Endodermal cell (in vitro differentiated cells): Measurements from ENCODE around the gene NRXN3. TPM values are rescaled to one million over a fixed set of nuclear protein-coding genes. Genes with fewer than 3 reads are reported as not detected.

Experiments
- DNase-seq: peaks from one replicate; pipeline ENCODE4 v3.0.0-alpha.2; 2017
- H3K27ac ChIP-seq: 2 replicates; pipeline ENCODE4 v1.5.1; 2013; ENCODE audit warnings: mild to moderate bottlenecking, low read depth, low read length, moderate library complexity
- H3K27me3 ChIP-seq: 2 replicates; pipeline ENCODE4 v1.6.1; 2013; ENCODE audit warnings: mild to moderate bottlenecking, low read length, moderate library complexity; ENCODE audit not compliant: insufficient read depth, control insufficient read depth, poor library complexity, severe bottlenecking
- H3K36me3 ChIP-seq: 2 replicates; pipeline ENCODE4 v1.7.0; 2013; ENCODE audit warnings: mild to moderate bottlenecking, low read length, moderate library complexity; ENCODE audit not compliant: control insufficient read depth, insufficient read depth
- H3K4me1 ChIP-seq: one replicate; pipeline ENCODE4 v1.7.0; 2013; ENCODE audit warnings: low read length; ENCODE audit not compliant: control insufficient read depth, insufficient read depth
- H3K4me3 ChIP-seq: 2 replicates; pipeline ENCODE4 v1.5.1; 2013; ENCODE audit warnings: mild to moderate bottlenecking, low read length, moderate library complexity
- H3K9ac ChIP-seq: 2 replicates; pipeline ENCODE4 v1.6.1; 2013; ENCODE audit warnings: mild to moderate bottlenecking, low read length, moderate library complexity; ENCODE audit not compliant: poor library complexity, severe bottlenecking; ENCODE audit errors: extremely low read depth
- H3K9me3 ChIP-seq: 2 replicates; pipeline ENCODE4 v1.6.1; 2013; ENCODE audit warnings: mild to moderate bottlenecking, low read length, moderate library complexity; ENCODE audit not compliant: control insufficient read depth
- H3K27ac Mint-ChIP-seq: 2 replicates; pipeline ENCODE4 v1.8.0; 2020; ENCODE audit warnings: mixed read lengths
- H3K27me3 Mint-ChIP-seq: 2 replicates; pipeline ENCODE4 v1.8.0; 2021; ENCODE audit warnings: mild to moderate bottlenecking, mixed read lengths; ENCODE audit not compliant: insufficient read depth
- H3K36me3 Mint-ChIP-seq: 2 replicates; pipeline ENCODE4 v1.8.0; 2020; ENCODE audit warnings: low read depth, mixed read lengths
- H3K4me1 Mint-ChIP-seq: 2 replicates; pipeline ENCODE4 v1.8.0; 2020; ENCODE audit warnings: mixed read lengths
- H3K4me3 Mint-ChIP-seq: 2 replicates; pipeline ENCODE4 v1.8.0; 2020; ENCODE audit warnings: mild to moderate bottlenecking, moderate library complexity, mixed read lengths
- H3K9me3 Mint-ChIP-seq: 2 replicates; pipeline ENCODE4 v1.8.0; 2020; ENCODE audit warnings: mild to moderate bottlenecking, mixed read lengths
- WGBS, 2 experiments: methylation state at CpG; one replicate each; pipeline versions ENCODE4 v1.1.5 to v1.1.7; 2013; ENCODE audit warnings: missing lambda C conversion rate in 2 of 2, mixed read lengths in 1 of 2; ENCODE audit not compliant: insufficient coverage in 1 of 2, insufficient read length in 1 of 2; 5-methylcytosine and 5-hydroxymethylcytosine counted together
- total RNA-seq, 2 donors: library from RNA; stranded (reverse); fragmentation: NEBNext Ultra II Directional in 1 of 2; extraction: Animal tissue kit (Norgen Biotek cat#: 25700) in 1 of 2; gene quantifications; 2 replicates in 1 of 2; 3 replicates in 1 of 2; pipeline ENCODE4 v1.2.1, GENCODE V29; 2021
- TF ChIP-seq, protein P1 (sequence below): fragments of 200-600 bp; sonication (generic); conservative IDR thresholded peaks from 2 replicates; pipeline ENCODE4 v1.5.0; 2021; ENCODE audit warnings: antibody characterized with exemption, mild to moderate bottlenecking

Gene NRXN3
- total RNA-seq, 2 donors from 2014 or later = 20.9 to 21.4 TPM

DNA sequence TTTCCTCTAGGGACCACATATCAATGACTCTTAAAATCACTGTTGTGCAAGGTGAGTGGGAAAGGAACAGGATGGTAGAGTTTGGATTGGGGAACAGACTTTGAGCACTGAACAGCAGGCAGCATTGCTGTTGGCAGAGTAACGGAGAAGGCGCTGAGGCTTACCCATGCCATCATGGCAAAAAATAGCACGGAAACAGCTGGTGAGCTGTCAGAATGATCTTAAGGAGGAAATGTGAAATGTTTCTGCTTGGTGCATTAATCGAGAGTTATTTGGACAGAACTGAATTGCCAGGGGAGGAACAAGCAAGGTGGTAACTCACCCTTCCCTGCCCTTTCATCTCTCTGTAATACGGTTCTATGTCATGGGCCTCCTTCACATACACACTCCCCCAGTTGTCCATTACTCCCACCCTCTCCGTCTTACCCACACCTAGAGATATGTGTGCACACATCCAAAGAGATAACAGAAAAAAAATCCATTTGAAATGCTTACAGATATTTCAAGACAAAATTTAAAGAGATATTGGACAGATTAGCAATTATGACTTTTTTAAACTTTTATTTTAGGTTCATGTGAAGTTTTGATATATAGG, 1468.6 kb downstream of the NRXN3 start:
- WGBS, 2 experiments = 94 to 100% methylated on average over 3 to 6 of the region's 6 CpGs
- H3K4me1 Mint-ChIP-seq = peaks cover 5% of the 10 kb centered on the region
- H3K36me3 ChIP-seq = no peaks in the 10 kb centered on the region
- no peak overlapping the region for H3K27ac ChIP-seq
- H3K9me3 Mint-ChIP-seq = no peaks in the 10 kb centered on the region
- H3K27ac Mint-ChIP-seq = no peak overlapping the region
- TF ChIP-seq, protein P1, sequence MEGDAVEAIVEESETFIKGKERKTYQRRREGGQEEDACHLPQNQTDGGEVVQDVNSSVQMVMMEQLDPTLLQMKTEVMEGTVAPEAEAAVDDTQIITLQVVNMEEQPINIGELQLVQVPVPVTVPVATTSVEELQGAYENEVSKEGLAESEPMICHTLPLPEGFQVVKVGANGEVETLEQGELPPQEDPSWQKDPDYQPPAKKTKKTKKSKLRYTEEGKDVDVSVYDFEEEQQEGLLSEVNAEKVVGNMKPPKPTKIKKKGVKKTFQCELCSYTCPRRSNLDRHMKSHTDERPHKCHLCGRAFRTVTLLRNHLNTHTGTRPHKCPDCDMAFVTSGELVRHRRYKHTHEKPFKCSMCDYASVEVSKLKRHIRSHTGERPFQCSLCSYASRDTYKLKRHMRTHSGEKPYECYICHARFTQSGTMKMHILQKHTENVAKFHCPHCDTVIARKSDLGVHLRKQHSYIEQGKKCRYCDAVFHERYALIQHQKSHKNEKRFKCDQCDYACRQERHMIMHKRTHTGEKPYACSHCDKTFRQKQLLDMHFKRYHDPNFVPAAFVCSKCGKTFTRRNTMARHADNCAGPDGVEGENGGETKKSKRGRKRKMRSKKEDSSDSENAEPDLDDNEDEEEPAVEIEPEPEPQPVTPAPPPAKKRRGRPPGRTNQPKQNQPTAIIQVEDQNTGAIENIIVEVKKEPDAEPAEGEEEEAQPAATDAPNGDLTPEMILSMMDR = no peak
- H3K4me3 ChIP-seq = no peak overlapping the region
- DNase-seq = no peak
- H3K9ac ChIP-seq = no peak overlapping the region
- no peaks in the 10 kb centered on the region for H3K36me3 Mint-ChIP-seq
- no peaks in the 10 kb centered on the region for H3K27me3 ChIP-seq
- no peaks in the 10 kb centered on the region for H3K9me3 ChIP-seq
- no peak overlapping the region for H3K4me3 Mint-ChIP-seq
- peaks cover 1% of the 10 kb centered on the region for H3K27me3 Mint-ChIP-seq
- no peaks in the 10 kb centered on the region for H3K4me1 ChIP-seq

DNA sequence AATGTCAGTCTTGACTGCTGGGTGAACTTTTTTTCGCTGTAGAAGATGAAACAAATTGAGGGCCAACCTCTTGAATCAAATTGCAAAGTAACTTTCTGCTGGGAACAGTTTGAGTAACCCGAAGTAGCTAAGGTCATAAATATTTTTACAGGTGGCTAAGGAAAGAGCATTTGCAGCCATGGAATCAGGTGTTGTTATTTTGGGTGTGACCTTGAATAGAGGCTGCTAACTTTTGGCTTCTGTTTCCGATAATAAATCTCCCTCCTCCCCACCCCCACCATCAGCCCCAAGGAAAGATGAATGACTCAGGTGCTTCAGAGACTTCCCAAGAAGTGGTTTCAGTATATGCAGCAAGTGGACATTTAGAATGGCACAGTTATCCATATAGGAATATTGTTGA, 1469.4 kb downstream of the NRXN3 start:
- H3K27me3 Mint-ChIP-seq = peaks cover 1% of the 10 kb centered on the region
- WGBS, 2 experiments = 93 to 100% methylated on average over 2 to 3 of the region's 3 CpGs
- no peak overlapping the region for H3K27ac ChIP-seq

DNA sequence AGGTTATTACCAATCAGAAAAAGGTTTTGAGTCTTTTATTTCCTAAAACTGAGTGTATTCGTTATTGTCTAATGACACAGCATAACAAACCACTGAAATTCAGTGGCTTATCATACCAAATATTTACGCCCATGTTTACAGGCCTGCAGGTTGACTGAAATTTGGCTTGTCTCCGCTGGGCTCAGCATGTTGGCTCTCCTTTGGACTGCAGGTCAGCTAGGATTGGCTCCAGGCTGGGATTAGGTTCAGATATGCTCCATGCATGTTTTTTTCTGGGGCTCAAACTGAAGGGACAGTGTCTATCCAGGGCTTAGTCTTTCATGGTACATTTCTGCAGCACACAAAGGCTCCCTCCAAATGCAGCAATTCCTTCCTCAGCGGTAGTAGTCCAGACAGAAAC, 1471.2 kb downstream of the NRXN3 start:
- Mint-ChIP-seq H3K27me3 (peaks cover 1% of the 10 kb centered on the region), H3K36me3 (no peaks in the 10 kb centered on the region), H3K27ac (no peak overlapping the region), H3K9me3 (no peaks in the 10 kb centered on the region), H3K4me3 (no peak overlapping the region), H3K4me1 (peaks cover 5% of the 10 kb centered on the region)
- H3K27me3 ChIP-seq = no peaks in the 10 kb centered on the region
- H3K27ac ChIP-seq = no peak overlapping the region
- H3K9me3 ChIP-seq = no peaks in the 10 kb centered on the region
- H3K4me3 ChIP-seq = no peak overlapping the region
- no peaks in the 10 kb centered on the region for H3K36me3 ChIP-seq
- H3K4me1 ChIP-seq = no peaks in the 10 kb centered on the region
- no peak for DNase-seq
- WGBS, 2 experiments = 94 to 100% methylated on average over 3 to 4 of the region's 4 CpGs
- TF ChIP-seq, protein P1 = no peak
- no peak overlapping the region for H3K9ac ChIP-seq

More for the DNA sequence above, 1469.4 kb downstream of the NRXN3 start:
- no peak overlapping the region for H3K4me3 ChIP-seq
- peak overlapping the region; percentile 12 for H3K27ac Mint-ChIP-seq
- no peaks in the 10 kb centered on the region for H3K36me3 ChIP-seq
- no peaks in the 10 kb centered on the region for H3K36me3 Mint-ChIP-seq
- DNase-seq = no peak
- H3K9me3 Mint-ChIP-seq = no peaks in the 10 kb centered on the region
- TF ChIP-seq, protein P1 = no peak
- no peaks in the 10 kb centered on the region for H3K4me1 ChIP-seq
- no peaks in the 10 kb centered on the region for H3K9me3 ChIP-seq
- no peak overlapping the region for H3K9ac ChIP-seq
- no peak overlapping the region for H3K4me3 Mint-ChIP-seq
- H3K27me3 ChIP-seq = no peaks in the 10 kb centered on the region
- H3K4me1 Mint-ChIP-seq = peaks cover 5% of the 10 kb centered on the region
